HG02981 (cell line): Measurements from ENCODE around the gene AKNAD1.

ENCODE experiments used
- ATAC-seq: cut with Tn5 transposase; IDR thresholded peaks from one replicate; pipeline ENCODE4 v1.9.1; 2021; ENCODE audit warnings: mild to moderate bottlenecking, moderate library complexity; ENCODE audit not compliant: unreplicated experiment

Gene AKNAD1

GRCh38 chr1:108865316-108865910, 8.5 kb upstream of the AKNAD1 start:
- no peak for ATAC-seq

- ATAC-seq: no peak
These were observed 7.1 kb upstream of the AKNAD1 start for GRCh38 chr1:108863984-108864383.

GRCh38 chr1:108862698-108863477, 6.0 kb upstream of the AKNAD1 start:
- no peak for ATAC-seq

GRCh38 chr1:108862017-108862610, 5.2 kb upstream of the AKNAD1 start:
- ATAC-seq: no peak

- ATAC-seq: no peak
These were observed 4.7 kb upstream of the AKNAD1 start for GRCh38 chr1:108861566-108861965.

- ATAC-seq: no peak
These were observed 3.5 kb upstream of the AKNAD1 start for GRCh38 chr1:108860190-108860907.

GRCh38 chr1:108858230-108858950, 1.5 kb upstream of the AKNAD1 start:
- ATAC-seq: no peak

- no peak for ATAC-seq
These were observed 2.5 kb downstream of the AKNAD1 start for GRCh38 chr1:108854221-108855019.

- ATAC-seq: no peak
These were observed 4.5 kb downstream of the AKNAD1 start for GRCh38 chr1:108852221-108852975.

GRCh38 chr1:108851567-108851966, 5.3 kb downstream of the AKNAD1 start:
- no peak for ATAC-seq

- no peak for ATAC-seq
These were observed 6.0 kb downstream of the AKNAD1 start for GRCh38 chr1:108850929-108851328.

GRCh38 chr1:108848806-108849205, 8.1 kb downstream of the AKNAD1 start:
- ATAC-seq: no peak

- no peak for ATAC-seq
These were observed 9.4 kb downstream of the AKNAD1 start for GRCh38 chr1:108847494-108847893.

- no peak for ATAC-seq
These were observed 10.9 kb downstream of the AKNAD1 start for GRCh38 chr1:108845991-108846390.

- no peak for ATAC-seq
These were observed 11.4 kb downstream of the AKNAD1 start for GRCh38 chr1:108845446-108845845.

- no peak for ATAC-seq
These were observed 13.3 kb downstream of the AKNAD1 start for GRCh38 chr1:108843390-108844137.

- no peak for ATAC-seq
These were observed 14.2 kb downstream of the AKNAD1 start for GRCh38 chr1:108842525-108843181.

GRCh38 chr1:108841703-108842102, 15.2 kb downstream of the AKNAD1 start:
- no peak for ATAC-seq
